Measurements from ENCODE around the gene RDM1.

RDM1 gene

GRCh38 chr17:35972066-35972465, 41.5 kb upstream of the RDM1 start:
- no peak for TF ChIP-seq CTCF (IDR thresholded peaks at IDR 0.05; ENCODE audit: low read length, missing control alignments)
- no peak for DNase-seq (ENCODE audit: low read depth)
- H3K4me3 ChIP-seq (replicated peaks; ENCODE audit: low read depth, low read length), result no peak overlapping the region

GRCh38 chr17:35969558-35970380, 39.2 kb upstream of the RDM1 start:
- no peak overlapping the region for H3K4me3 ChIP-seq (replicated peaks; ENCODE audit: low read depth, low read length)
- DNase-seq (ENCODE audit: low read depth), result peak; percentile 85
- peak; percentile 72 for TF ChIP-seq CTCF (IDR thresholded peaks at IDR 0.05; ENCODE audit: low read length, missing control alignments)

- TF ChIP-seq CTCF (IDR thresholded peaks at IDR 0.05; ENCODE audit: low read length, missing control alignments), result no peak
- no peak for DNase-seq (ENCODE audit: low read depth)
- no peak overlapping the region for H3K4me3 ChIP-seq (replicated peaks; ENCODE audit: low read depth, low read length)
Observed at GRCh38 chr17:35968520-35969054, 38.0 kb upstream of the RDM1 start.

- DNase-seq (ENCODE audit: low read depth), result no peak
- TF ChIP-seq CTCF (IDR thresholded peaks at IDR 0.05; ENCODE audit: low read length, missing control alignments), result no peak
- no peak overlapping the region for H3K4me3 ChIP-seq (replicated peaks; ENCODE audit: low read depth, low read length)
Observed at GRCh38 chr17:35965272-35965671, 34.7 kb upstream of the RDM1 start.

- no peak for TF ChIP-seq CTCF (IDR thresholded peaks at IDR 0.05; ENCODE audit: low read length, missing control alignments)
- no peak overlapping the region for H3K4me3 ChIP-seq (replicated peaks; ENCODE audit: low read depth, low read length)
- DNase-seq (ENCODE audit: low read depth), result no peak
Observed at GRCh38 chr17:35963663-35964062, 33.1 kb upstream of the RDM1 start.

GRCh38 chr17:35953720-35954119, 23.1 kb upstream of the RDM1 start:
- no peak overlapping the region for H3K4me3 ChIP-seq (replicated peaks; ENCODE audit: low read depth, low read length)
- DNase-seq (ENCODE audit: low read depth), result no peak
- no peak for TF ChIP-seq CTCF (IDR thresholded peaks at IDR 0.05; ENCODE audit: low read length, missing control alignments)

- DNase-seq (ENCODE audit: low read depth), result no peak
- no peak overlapping the region for H3K4me3 ChIP-seq (replicated peaks; ENCODE audit: low read depth, low read length)
- no peak for TF ChIP-seq CTCF (IDR thresholded peaks at IDR 0.05; ENCODE audit: low read length, missing control alignments)
Observed at GRCh38 chr17:35949401-35949800, 18.8 kb upstream of the RDM1 start.
